PC-3 (cell line): ENCODE data around the gene CASP8AP2.

ENCODE experiments used
- EZH2 ChIP-seq: fragments of 300-600 bp; sonication (generic); IDR thresholded peaks from one replicate; pipeline ENCODE4 v1.6.1; 2017; ENCODE audit warnings: antibody characterized with exemption, mild to moderate bottlenecking, low read length; ENCODE audit not compliant: unreplicated experiment
- EZH2phosphoT487 ChIP-seq: fragments of 300-600 bp; sonication (generic); IDR thresholded peaks from 2 replicates; pipeline ENCODE4 v1.6.1; 2018; ENCODE audit warnings: mild to moderate bottlenecking, antibody characterized with exemption, low read length, borderline replicate concordance
- TF ChIP-seq, protein P1 (sequence below): fragments of 300-600 bp; sonication (generic); conservative IDR thresholded peaks from 2 replicates; pipeline ENCODE4 v1.5.1; 2017; ENCODE audit warnings: antibody characterized with exemption, low read depth, mild to moderate bottlenecking, low read length

DNA sequence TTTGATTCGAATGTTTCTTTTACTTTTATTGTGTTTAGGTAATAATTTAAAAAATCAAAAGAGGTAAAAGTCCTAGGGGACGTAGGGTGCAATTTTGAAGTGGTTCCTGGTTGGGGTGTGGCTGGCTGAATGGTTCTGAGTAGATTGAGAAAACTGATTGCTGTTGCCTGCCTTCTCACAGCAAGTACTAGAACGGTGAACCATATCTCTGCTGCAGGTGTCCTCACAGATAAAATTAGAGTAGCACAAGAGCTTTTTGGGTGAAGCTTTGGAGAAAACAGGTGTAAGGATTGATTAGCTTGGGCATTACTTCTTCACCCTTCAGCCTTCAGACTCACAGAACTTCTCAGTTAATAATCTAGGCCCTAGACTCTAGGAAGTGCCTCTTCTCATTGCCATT is 44.8 kb downstream of the CASP8AP2 start:
- TF ChIP-seq, protein P1, sequence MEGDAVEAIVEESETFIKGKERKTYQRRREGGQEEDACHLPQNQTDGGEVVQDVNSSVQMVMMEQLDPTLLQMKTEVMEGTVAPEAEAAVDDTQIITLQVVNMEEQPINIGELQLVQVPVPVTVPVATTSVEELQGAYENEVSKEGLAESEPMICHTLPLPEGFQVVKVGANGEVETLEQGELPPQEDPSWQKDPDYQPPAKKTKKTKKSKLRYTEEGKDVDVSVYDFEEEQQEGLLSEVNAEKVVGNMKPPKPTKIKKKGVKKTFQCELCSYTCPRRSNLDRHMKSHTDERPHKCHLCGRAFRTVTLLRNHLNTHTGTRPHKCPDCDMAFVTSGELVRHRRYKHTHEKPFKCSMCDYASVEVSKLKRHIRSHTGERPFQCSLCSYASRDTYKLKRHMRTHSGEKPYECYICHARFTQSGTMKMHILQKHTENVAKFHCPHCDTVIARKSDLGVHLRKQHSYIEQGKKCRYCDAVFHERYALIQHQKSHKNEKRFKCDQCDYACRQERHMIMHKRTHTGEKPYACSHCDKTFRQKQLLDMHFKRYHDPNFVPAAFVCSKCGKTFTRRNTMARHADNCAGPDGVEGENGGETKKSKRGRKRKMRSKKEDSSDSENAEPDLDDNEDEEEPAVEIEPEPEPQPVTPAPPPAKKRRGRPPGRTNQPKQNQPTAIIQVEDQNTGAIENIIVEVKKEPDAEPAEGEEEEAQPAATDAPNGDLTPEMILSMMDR: no peak
- no peak for TF ChIP-seq EZH2
- no peak for TF ChIP-seq EZH2phosphoT487
